ENCODE results near the gene UMODL1.

Gene UMODL1

GRCh38 chr21:42154237-42155044 is 83.3 kb downstream of the UMODL1 start:
- DNase-seq = no peak

DNA sequence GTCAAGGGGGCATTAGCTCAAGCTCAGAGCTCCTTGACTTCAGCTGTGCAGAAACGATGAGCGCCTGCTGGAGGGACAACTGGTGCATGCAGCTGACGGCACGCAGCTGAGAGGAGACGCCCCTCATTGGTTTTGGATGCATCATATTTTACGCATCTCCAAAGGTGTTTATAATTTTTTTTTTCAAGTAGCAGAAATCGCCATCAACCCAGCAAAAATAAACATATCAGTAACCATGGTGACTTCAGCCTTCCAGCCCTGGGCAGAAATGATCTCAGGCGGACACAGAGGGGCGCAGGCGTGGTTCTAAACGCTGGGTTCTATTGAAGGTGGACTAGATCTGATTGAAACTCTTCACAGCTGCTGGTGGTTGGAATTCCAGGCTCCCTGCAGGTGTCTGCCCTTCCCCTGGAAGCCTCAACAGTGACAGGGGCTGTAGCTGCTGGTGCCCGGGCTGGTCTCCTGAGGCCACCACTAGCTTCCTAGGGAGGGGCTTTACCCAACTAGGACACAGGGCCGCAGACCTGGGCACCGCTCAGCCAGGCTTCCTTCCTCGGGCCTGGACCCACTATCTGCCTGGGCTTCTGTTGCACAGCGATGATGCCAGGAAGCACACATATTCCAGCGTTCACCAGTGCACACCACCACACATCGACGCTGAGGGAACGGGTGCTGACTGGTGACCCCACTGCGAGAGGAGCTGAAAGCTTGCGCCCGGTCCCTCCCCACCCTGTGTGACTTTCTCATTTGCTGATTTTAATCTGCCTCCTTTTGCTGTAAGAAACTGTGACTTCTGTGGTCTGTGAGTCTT is 84.1 kb downstream of the UMODL1 start:
- no peak for DNase-seq

GRCh38 chr21:42156690-42157605 is 85.8 kb downstream of the UMODL1 start:
- DNase-seq = no peak

GRCh38 chr21:42157606-42158310 is 86.6 kb downstream of the UMODL1 start:
- no peak for DNase-seq

- DNase-seq = no peak
Measured at GRCh38 chr21:42158846-42159245, 87.7 kb downstream of the UMODL1 start.

DNA sequence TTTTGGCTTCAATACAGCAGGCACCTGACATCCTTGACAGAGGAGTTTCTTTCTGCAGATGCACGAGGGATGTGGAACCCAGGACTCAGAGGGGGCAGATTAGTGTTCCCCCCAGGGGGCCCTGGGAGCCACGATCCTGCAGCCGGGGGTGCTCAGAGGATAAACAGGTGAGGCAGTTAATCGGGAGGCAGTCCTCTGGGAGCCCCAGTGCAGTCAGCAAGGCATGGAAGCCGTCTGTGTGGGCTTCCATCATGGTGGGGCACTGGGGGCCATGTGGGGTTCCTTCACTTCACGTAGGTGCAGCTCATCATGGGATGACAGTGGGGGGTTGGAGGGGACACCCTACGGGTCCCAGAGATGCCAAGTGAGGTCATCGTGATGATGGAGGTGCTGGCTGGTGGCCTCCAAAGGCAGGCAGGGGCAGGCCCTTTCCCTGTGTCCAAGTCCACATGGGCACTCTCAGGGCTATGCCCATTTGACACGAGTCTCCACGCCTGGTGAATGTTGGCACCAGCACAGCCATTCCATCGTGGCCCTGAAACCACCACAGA is 88.5 kb downstream of the UMODL1 start:
- DNase-seq = no peak

DNA sequence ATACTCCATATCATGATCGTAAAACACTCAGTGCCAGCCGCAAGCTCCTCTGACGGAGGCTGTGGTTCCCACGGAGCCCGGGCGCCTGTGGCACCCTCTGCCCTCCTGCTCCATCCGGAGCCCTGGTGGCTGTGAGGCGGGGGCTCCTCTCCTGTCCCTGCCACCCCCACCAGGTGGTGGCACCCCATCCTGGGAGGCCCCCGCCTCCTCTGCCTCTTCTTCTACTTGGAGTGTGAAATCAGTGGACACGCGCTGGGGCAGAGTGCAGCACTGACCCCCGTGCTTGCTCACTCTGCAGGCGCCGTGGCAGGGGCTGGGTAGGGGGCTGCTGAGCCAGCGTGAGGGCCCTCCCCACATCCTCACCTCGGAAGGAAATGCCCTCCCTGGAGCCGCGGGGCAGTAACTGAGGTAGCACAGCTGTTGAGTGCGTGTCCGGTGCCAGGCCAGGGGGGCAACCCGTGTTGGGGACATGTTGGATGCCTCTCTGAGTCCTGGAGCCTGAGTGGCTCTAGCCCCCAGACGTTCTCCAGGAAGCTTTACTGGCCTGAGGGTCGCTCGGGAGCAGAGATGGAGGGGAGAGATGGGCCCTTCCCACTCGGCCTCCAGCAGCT is 89.1 kb downstream of the UMODL1 start:
- no peak for DNase-seq

GRCh38 chr21:42160765-42161164 is 89.6 kb downstream of the UMODL1 start:
- no peak for DNase-seq

GRCh38 chr21:42161401-42161955 is 90.4 kb downstream of the UMODL1 start:
- DNase-seq = no peak

DNA sequence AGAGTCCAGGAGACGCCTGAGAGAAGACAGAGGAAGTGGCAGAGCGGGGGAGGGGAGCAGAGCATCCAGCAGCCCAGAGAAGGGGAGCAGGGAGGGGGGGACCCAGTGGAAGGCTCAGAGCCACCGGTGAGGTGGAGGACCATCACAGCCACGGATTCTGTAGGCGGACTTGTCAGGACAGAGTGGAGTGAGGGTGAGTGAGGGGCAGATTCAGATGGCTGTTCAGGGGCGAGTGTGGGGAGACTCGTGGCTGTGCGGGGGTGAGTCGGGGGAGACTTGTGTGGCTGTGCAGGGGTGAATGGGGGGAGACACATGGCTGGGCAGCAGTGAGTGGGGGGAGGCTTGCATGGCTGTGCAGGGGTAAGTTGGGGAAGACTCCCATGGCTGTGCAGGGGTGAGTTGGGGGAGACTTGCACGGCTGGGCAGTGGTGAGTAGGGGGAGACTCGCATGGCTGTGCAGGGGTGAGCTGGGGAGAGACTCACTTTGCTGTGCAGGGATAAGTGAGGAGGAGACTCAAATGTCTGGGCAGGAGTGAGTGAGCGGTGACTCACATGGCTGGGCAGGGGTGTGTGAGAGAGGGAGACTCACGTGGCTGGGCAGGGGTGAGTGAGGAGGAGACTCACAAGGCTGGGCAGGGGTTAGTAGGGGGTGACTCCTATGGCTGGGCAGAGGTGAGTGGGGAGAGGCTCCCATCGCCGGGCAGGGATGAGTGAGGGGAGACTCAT is 91.0 kb downstream of the UMODL1 start:
- DNase-seq = peak; percentile 14

DNA sequence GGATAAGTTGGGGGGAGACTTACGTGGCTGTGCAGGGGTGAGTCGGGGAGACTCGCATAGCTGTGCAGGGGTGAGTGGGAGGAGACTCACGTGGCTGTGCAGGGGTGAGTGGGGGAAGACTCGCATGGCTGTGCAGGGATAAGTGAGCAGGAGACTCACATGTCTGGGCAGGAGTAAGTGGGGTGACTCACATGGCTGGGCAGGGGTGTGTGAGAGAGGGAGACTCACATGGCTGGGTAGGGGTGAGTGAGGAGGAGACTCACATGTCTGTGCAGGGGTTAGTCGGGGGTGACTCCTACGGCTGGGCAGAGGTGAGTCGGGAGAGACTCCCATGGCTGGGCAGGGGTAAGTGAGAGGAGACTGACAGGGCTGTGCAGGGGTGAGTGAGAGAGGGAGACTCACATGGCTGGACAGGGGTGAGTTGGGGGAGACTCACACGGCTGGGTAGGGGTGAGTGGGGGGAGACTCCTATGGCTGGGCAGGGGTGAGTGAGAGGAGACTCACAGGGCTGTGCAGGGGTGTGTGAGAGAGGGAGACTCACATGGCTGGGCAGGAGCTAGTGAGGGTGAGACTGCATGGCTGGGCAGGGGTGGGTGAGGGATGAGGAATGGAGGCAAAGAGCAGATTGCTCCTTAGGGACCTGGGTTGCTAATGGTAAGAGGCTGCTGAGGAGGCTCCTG is 91.9 kb downstream of the UMODL1 start:
- DNase-seq = peak; percentile 20

GRCh38 chr21:42163511-42163863 is 92.4 kb downstream of the UMODL1 start:
- DNase-seq = no peak

DNA sequence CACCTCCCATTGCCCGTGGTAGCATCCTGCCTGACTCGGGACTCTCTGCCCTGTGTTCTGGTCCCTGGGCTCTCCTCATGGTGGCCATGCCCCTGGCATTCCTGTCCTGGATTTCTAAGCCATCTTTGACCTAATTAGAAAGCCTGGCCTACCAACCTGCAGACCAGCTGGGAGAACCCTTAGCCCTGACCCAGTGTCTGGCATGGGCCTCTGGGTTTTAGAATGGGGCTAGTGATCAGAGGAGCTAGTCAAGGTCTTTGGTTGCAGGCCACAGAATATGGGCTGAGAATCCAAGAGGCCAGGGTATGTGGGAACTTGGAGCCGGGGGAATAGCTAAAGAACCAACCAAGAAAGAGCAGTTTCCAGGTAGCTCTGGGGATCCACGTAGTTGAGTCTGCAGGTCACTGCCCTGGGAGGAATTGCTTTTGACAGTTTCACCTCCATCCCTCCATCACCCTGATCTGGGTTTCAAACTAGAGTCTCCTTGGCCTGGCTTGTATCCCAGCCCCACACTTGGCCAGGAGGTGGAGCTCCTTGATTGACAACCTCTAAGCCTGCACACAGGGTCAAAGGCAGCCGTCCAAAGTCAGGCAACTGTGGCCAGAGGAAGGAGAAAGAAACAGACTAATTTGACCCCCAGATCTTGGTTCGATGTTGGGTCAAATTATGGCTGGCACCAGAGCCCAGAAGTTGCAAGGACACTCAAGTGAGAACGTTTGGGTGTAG is 93.1 kb downstream of the UMODL1 start:
- no peak for DNase-seq

GRCh38 chr21:42164818-42165217 is 93.7 kb downstream of the UMODL1 start:
- DNase-seq = no peak

GRCh38 chr21:42165901-42166300 is 94.8 kb downstream of the UMODL1 start:
- DNase-seq = no peak

- DNase-seq = no peak
Measured at GRCh38 chr21:42169758-42170157, 98.6 kb downstream of the UMODL1 start.

GRCh38 chr21:42171091-42172053 is 100.3 kb downstream of the UMODL1 start:
- DNase-seq = no peak

Measured in fibroblast of skin of right biceps (primary cell).